Activated CD4-positive, alpha-beta T cell treated with anti-CD3 and anti-CD28 coated beads, Interleukin-2, Interleukin-4, amounts not matched to agents 100 ng/mL and 50 ng/mL, durations not matched to agents 16 hours and 8 hours (primary cell): ENCODE measurements around the gene INS.

Experiments used
- DNase-seq: peaks from one replicate; pipeline ENCODE4 v3.0.0-alpha.2; 2020; ENCODE audit warnings: low spot score

Gene INS

GRCh38 chr11:2115308-2115707 lies 45.7 kb downstream of the INS start:
- DNase-seq, result no peak

GRCh38 chr11:2114430-2115241 lies 46.4 kb downstream of the INS start:
- no peak for DNase-seq

- DNase-seq, result no peak
Measured at GRCh38 chr11:2113776-2114175, 47.2 kb downstream of the INS start.

- DNase-seq, result no peak
Measured at GRCh38 chr11:2110521-2110920, 50.5 kb downstream of the INS start.
